GM20000 (cell line): ENCODE data around the gene FOXK1.

Experiments
- DNase-seq: peaks from one replicate; pipeline ENCODE4 v3.0.0; 2012; ENCODE audit warnings: low spot score
- CTCF ChIP-seq: IDR thresholded peaks from 2 replicates; pipeline ENCODE4 v1.5.1; 2012; ENCODE audit warnings: mild to moderate bottlenecking, control low read depth; ENCODE audit errors: extremely low read depth, missing control alignments

Gene FOXK1

GRCh38 chr7:4681886-4682620, at the start of gene FOXK1:
TSS of gene FOXK1 (plus strand) at chr7:4682295. CDS start at chr7:4682309, 14 bp downstream.
- no peak for TF ChIP-seq CTCF
- DNase-seq, result peak; percentile 96

- TF ChIP-seq CTCF, result no peak
- no peak for DNase-seq
Observed at GRCh38 chr7:4633012-4633411, 49.1 kb upstream of the FOXK1 start.

- TF ChIP-seq CTCF, result no peak
- DNase-seq, result no peak
Observed at GRCh38 chr7:4634166-4634565, 47.9 kb upstream of the FOXK1 start.

DNA sequence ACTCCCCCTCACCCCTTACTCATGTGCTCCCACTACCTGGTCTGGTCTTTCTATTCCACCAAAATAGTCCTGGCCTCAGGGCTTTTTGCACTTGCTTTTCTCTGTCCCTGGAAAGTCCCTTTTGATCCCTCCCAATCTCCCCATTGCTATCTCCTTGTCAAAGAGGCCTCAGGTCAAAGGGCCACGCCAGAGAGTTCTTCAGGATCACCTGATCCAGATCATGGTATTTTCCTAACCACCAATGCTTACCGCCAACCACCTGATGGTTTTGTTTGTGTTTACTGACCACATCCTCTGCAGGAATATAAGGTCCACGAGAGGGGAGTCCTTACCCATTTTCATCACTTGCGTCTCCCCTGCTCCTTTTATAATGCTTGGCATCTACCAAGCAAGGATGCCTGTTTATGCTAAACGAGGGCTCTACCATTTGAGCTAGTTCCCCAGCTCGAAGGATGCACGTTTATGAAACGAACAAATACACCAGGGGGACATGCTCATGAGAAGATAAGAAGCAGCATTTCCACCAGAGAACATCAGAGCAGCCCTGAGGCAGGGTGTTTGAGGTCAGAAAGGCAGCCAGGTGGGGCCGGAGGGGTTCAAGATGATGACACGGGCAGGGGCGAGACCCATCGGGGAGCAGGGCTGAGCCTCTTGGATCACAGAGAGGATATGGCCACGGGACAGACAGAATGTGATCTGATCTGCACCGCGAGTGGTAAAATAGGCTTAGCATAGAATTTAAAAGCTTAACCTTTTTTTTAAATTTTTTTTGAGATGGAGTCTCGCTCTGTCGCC, 43.1 kb upstream of the FOXK1 start:
- TF ChIP-seq CTCF, result no peak
- no peak for DNase-seq

GRCh38 chr7:4641091-4641666, 40.9 kb upstream of the FOXK1 start:
- TF ChIP-seq CTCF, result no peak
- no peak for DNase-seq

DNA sequence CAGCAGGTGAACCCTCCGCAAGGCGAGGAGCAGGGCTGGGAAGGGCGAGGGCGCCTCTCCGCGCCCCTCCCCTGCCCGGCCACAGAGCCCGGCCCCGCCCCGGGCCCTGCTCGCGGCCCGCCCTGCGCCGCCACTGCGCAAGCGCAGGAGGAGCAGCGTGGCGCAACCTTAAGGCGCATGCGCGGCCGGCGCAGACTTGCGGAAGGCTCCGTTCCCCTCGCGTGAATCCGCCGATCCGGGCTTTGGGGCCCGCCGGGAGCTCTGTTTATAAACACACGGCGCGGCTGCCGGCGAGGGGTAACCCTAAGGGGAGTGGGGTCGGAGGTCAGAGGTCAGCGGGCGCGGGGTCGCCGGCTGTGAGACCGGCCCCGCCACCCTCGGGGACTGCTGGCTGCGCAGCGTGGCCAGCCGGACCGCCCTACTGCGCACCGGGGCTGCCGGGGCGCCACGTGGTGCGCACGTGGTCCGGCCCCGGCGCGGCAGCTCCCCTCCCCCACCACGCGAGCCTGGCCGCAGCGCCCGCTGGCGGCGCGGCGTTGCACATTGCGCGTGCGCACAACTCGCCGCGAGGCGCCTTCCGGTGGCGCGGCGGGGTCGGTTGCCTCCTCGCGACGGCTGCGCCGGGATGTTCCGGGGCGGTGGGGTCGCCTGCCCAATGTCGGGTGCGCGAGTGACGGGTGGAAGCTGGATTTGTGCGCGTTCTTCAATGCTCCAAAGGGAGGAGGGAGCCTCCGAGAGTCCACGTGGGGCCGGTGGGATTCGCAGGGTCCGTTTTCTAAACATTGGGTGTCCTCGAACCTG, 40.2 kb upstream of the FOXK1 start:
- peak; percentile 98 for DNase-seq
- TF ChIP-seq CTCF, result peak; percentile 71
